WTC11 (cell line): ENCODE results near the gene IL9R. TPM values are rescaled to one million over a fixed set of nuclear protein-coding genes. Genes with fewer than 3 reads are reported as not detected.

Experiments used
- ATAC-seq: fragments of 200-7000 bp; cut with Tn5 transposase; 2 replicates; pipeline ENCODE4 v1.10.0; 2021; ENCODE audit warnings: mild to moderate bottlenecking, moderate library complexity
- CTCF ChIA-PET: fragments of 300-600 bp; sonication (Branson Sonifier 250); formaldehyde crosslinking; loops from one replicate; lab custom pipeline; 2021; ENCODE audit warnings: antibody characterized with exemption; lab: Charles Lee
- POLR2A ChIA-PET: fragments of 350-600 bp; sonication (Branson Sonifier 250); formaldehyde crosslinking; loops from one replicate; lab custom pipeline; 2021; ENCODE audit warnings: antibody characterized with exemption; lab: Charles Lee
- DNase-seq: peaks from one replicate; pipeline ENCODE4 v3.0.0; 2021; ENCODE audit warnings: low spot score
- H3K27ac Mint-ChIP-seq: 2 replicates; pipeline ENCODE4 v1.8.0; 2021; ENCODE audit warnings: mixed read lengths
- H3K27me3 Mint-ChIP-seq: 2 replicates; pipeline ENCODE4 v1.8.0; 2021; ENCODE audit warnings: low read depth, mild to moderate bottlenecking, moderate library complexity, mixed read lengths
- H3K36me3 Mint-ChIP-seq: 2 replicates; pipeline ENCODE4 v1.8.0; 2021; ENCODE audit warnings: mixed read lengths
- H3K4me1 Mint-ChIP-seq: 2 replicates; pipeline ENCODE4 v1.8.0; 2022; ENCODE audit warnings: mixed read lengths
- H3K4me3 Mint-ChIP-seq: 2 replicates; pipeline ENCODE4 v1.8.0; 2021; ENCODE audit warnings: mild to moderate bottlenecking, moderate library complexity, mixed read lengths
- H3K9me3 Mint-ChIP-seq: 2 replicates; pipeline ENCODE4 v1.8.0; 2021; ENCODE audit warnings: mixed read lengths
- ATF1 ChIP-seq: sonication (generic); formaldehyde crosslinking; IDR thresholded peaks from 2 replicates; pipeline ENCODE4 v1.8.1; 2023; ENCODE audit warnings: mild to moderate bottlenecking, moderate library complexity, missing genetic modification reagents
- CREB1 ChIP-seq: sonication (generic); formaldehyde crosslinking; IDR thresholded peaks from 2 replicates; pipeline ENCODE4 v1.8.0; 2023; ENCODE audit warnings: mild to moderate bottlenecking, missing genetic modification reagents
- CREM ChIP-seq: sonication (generic); formaldehyde crosslinking; IDR thresholded peaks from 2 replicates; pipeline ENCODE4 v1.8.1; 2022; ENCODE audit warnings: mild to moderate bottlenecking, missing genetic modification reagents, moderate library complexity
- EMX1 ChIP-seq: fragments of 250-450 bp; sonication (Bioruptor Pico); IDR thresholded peaks from 2 replicates; pipeline ENCODE4 v1.8.0; 2021; ENCODE audit warnings: mild to moderate bottlenecking
- GRHL2 ChIP-seq: fragments of 250-450 bp; sonication (Bioruptor Pico); IDR thresholded peaks from 2 replicates; pipeline ENCODE4 v1.8.0; 2022; ENCODE audit warnings: mild to moderate bottlenecking, moderate library complexity; ENCODE audit not compliant: insufficient replicate concordance, severe bottlenecking
- GTF2I ChIP-seq: fragments of 250-450 bp; sonication (Bioruptor Pico); conservative IDR thresholded peaks from 2 replicates; pipeline ENCODE4 v1.4.0; 2021; ENCODE audit warnings: mild to moderate bottlenecking
- JUN ChIP-seq: sonication (generic); formaldehyde crosslinking; IDR thresholded peaks from 2 replicates; pipeline ENCODE4 v1.8.0; 2023; ENCODE audit warnings: mild to moderate bottlenecking, missing genetic modification reagents
- PRRX2 ChIP-seq: fragments of 250-450 bp; sonication (Bioruptor Pico); IDR thresholded peaks from 2 replicates; pipeline ENCODE4 v1.8.0; 2021; ENCODE audit warnings: mild to moderate bottlenecking
- RORB ChIP-seq: fragments of 250-450 bp; sonication (Bioruptor Pico); IDR thresholded peaks from 2 replicates; pipeline ENCODE4 v1.9.0; 2021; ENCODE audit warnings: mild to moderate bottlenecking
- SMAD3 ChIP-seq: sonication (generic); formaldehyde crosslinking; IDR thresholded peaks from 2 replicates; pipeline ENCODE4 v1.8.0; 2022; ENCODE audit warnings: missing genetic modification reagents, mild to moderate bottlenecking, borderline replicate concordance
- SMAD4 ChIP-seq: sonication (generic); formaldehyde crosslinking; IDR thresholded peaks from 2 replicates; pipeline ENCODE4 v1.8.0; 2022; ENCODE audit warnings: mild to moderate bottlenecking, missing genetic modification reagents
- SP1 ChIP-seq: sonication (generic); formaldehyde crosslinking; conservative IDR thresholded peaks from 2 replicates; pipeline ENCODE4 v1.8.1; 2022; ENCODE audit warnings: missing genetic modification reagents
- TEAD4 ChIP-seq: sonication (generic); formaldehyde crosslinking; IDR thresholded peaks from 2 replicates; pipeline ENCODE4 v1.8.0; 2022; ENCODE audit warnings: mild to moderate bottlenecking, missing genetic modification reagents
- ZNF396 ChIP-seq: fragments of 250-450 bp; sonication (Bioruptor Pico); IDR thresholded peaks from 2 replicates; pipeline ENCODE4 v1.8.0; 2021; ENCODE audit warnings: mild to moderate bottlenecking, moderate library complexity, borderline replicate concordance
- ZNF416 ChIP-seq: fragments of 250-450 bp; sonication (Bioruptor Pico); IDR thresholded peaks from 2 replicates; pipeline ENCODE4 v1.9.0; 2021; ENCODE audit warnings: mild to moderate bottlenecking, inconsistent platforms
- ZNF671 ChIP-seq: fragments of 250-450 bp; sonication (Bioruptor Pico); IDR thresholded peaks from 2 replicates; pipeline ENCODE4 v1.8.0; 2021; ENCODE audit warnings: mild to moderate bottlenecking
- total RNA-seq: library from RNA; stranded (reverse); gene quantifications from 3 replicates; pipeline ENCODE4 v1.2.3, GENCODE V29; 2021
- TF ChIP-seq, protein P1 (sequence below): sonication (generic); formaldehyde crosslinking; IDR thresholded peaks from 2 replicates; pipeline ENCODE4 v1.8.0; 2022; ENCODE audit warnings: mild to moderate bottlenecking, missing genetic modification reagents
- TF ChIP-seq, protein P2 (sequence below): fragments of 250-450 bp; sonication (Bioruptor Pico); IDR thresholded peaks from 2 replicates; pipeline ENCODE4 v1.9.0; 2021; ENCODE audit warnings: mild to moderate bottlenecking
- TF ChIP-seq, protein P3 (sequence below): sonication (generic); formaldehyde crosslinking; IDR thresholded peaks from 2 replicates; pipeline ENCODE4 v1.8.0; 2023; ENCODE audit warnings: missing genetic modification reagents
- TF ChIP-seq, protein P4 (sequence below): fragments of 250-450 bp; sonication (Bioruptor Pico); IDR thresholded peaks from 2 replicates; pipeline ENCODE4 v2.1.2; 2022; ENCODE audit warnings: mild to moderate bottlenecking, moderate library complexity
- TF ChIP-seq, protein P5 (sequence below): fragments of 250-450 bp; sonication (Bioruptor Pico); IDR thresholded peaks from 2 replicates; pipeline ENCODE4 v1.9.0; 2021; ENCODE audit warnings: moderate library complexity, mild to moderate bottlenecking, inconsistent platforms, borderline replicate concordance
- TF ChIP-seq, protein P6 (sequence below): fragments of 250-450 bp; sonication (Bioruptor Pico); IDR thresholded peaks from 2 replicates; pipeline ENCODE4 v1.9.0; 2021; ENCODE audit warnings: mild to moderate bottlenecking
- TF ChIP-seq, protein P7 (sequence below): fragments of 250-450 bp; sonication (Bioruptor Pico); IDR thresholded peaks from 2 replicates; pipeline ENCODE4 v1.8.0; 2021; ENCODE audit warnings: mild to moderate bottlenecking
- TF ChIP-seq, protein P8 (sequence below): sonication (generic); formaldehyde crosslinking; IDR thresholded peaks from 2 replicates; pipeline ENCODE4 v1.8.0; 2022; ENCODE audit warnings: mild to moderate bottlenecking, missing genetic modification reagents
- TF ChIP-seq, protein P9 (sequence below): fragments of 200-600 bp; IDR thresholded peaks from 2 replicates; pipeline ENCODE4 v1.8.0; 2022; ENCODE audit warnings: antibody characterized with exemption

IL9R gene
- total RNA-seq, 1 experiment from 2014 or later = 1.3 TPM

DNA sequence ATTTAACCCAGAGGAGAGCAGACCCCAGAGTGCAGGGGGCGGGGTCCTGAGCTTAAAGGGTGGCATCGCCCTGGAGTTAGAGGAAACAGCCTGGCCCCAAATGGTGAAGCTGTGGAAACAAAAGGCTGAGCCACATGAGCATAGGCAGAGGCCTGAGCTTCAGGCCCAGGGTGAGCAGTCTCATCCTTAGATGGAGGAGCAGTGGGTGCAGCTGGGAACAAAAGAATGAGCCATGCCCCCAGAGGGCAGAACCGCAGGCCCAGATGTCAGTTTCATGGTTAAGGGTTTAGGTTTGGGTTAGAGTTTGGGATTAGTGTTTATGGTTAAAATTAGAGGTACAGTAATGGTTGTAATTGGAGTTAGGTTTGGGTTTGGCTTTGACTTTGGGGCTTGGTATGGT lies 44.4 kb upstream of the IL9R start:
- ChIA-PET POLR2A (no interaction called here), CTCF (no interaction called here)
- Mint-ChIP-seq H3K27ac (no peak overlapping the region), H3K27me3 (no peaks in the 10 kb centered on the region), H3K4me3 (no peak overlapping the region), H3K9me3 (peaks cover 13% of the 10 kb centered on the region), H3K36me3 (peaks cover 17% of the 10 kb centered on the region), H3K4me1 (peaks cover 12% of the 10 kb centered on the region)
- TF ChIP-seq, protein P1, sequence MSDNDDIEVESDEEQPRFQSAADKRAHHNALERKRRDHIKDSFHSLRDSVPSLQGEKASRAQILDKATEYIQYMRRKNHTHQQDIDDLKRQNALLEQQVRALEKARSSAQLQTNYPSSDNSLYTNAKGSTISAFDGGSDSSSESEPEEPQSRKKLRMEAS (CRISPR knock-in tag) = no peak
- TF ChIP-seq TEAD4 (CRISPR knock-in tag) (no peak), CREB1 (CRISPR knock-in tag) (no peak), SP1 (CRISPR knock-in tag) (no peak), ZNF396 (CRISPR knock-in tag) (no peak), RORB (CRISPR knock-in tag) (no peak), SMAD3 (no peak), GTF2I (CRISPR knock-in tag) (no peak)
- TF ChIP-seq, protein P2, sequence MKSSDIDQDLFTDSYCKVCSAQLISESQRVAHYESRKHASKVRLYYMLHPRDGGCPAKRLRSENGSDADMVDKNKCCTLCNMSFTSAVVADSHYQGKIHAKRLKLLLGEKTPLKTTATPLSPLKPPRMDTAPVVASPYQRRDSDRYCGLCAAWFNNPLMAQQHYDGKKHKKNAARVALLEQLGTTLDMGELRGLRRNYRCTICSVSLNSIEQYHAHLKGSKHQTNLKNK (CRISPR knock-in tag) = no peak
- TF ChIP-seq, protein P3, sequence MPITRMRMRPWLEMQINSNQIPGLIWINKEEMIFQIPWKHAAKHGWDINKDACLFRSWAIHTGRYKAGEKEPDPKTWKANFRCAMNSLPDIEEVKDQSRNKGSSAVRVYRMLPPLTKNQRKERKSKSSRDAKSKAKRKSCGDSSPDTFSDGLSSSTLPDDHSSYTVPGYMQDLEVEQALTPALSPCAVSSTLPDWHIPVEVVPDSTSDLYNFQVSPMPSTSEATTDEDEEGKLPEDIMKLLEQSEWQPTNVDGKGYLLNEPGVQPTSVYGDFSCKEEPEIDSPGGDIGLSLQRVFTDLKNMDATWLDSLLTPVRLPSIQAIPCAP = no peak
- TF ChIP-seq, protein P4, sequence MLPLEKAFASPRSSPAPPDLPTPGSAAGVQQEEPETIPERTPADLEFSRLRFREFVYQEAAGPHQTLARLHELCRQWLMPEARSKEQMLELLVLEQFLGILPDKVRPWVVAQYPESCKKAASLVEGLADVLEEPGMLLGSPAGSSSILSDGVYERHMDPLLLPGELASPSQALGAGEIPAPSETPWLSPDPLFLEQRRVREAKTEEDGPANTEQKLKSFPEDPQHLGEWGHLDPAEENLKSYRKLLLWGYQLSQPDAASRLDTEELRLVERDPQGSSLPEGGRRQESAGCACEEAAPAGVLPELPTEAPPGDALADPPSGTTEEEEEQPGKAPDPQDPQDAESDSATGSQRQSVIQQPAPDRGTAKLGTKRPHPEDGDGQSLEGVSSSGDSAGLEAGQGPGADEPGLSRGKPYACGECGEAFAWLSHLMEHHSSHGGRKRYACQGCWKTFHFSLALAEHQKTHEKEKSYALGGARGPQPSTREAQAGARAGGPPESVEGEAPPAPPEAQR (CRISPR knock-in tag) = no peak
- ATAC-seq (no peak), DNase-seq (no peak)

DNA sequence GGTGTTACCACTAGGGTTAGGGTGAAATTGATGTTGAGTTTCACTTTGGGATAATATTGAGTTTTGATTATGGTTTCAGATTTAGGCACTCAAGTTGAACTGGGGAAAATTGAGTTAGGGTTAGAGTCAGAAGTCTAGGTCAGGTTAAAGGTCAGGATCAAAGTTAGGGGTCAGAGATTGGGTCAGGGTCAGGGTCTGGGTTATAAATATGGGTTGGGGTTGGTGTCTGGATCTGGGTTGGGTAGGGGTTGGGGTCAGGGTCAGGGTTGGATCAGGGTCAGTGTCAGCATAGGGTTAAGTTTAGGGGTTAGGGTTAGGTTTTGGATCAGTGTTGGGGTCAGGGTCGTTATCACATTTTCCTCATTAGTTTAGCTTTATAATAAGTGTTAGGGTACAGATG lies 42.7 kb upstream of the IL9R start:
- POLR2A ChIA-PET = no interaction called here
- peaks cover 17% of the 10 kb centered on the region for H3K4me1 Mint-ChIP-seq
- ATAC-seq = no peak
- peaks cover 21% of the 10 kb centered on the region for H3K36me3 Mint-ChIP-seq
- CTCF ChIA-PET = no interaction called here
- peaks cover 13% of the 10 kb centered on the region for H3K9me3 Mint-ChIP-seq
- H3K27me3 Mint-ChIP-seq = no peaks in the 10 kb centered on the region
- H3K4me3 Mint-ChIP-seq = no peak overlapping the region
- DNase-seq = no peak
- H3K27ac Mint-ChIP-seq = no peak overlapping the region
- TF ChIP-seq CREM = no peak
- TF ChIP-seq, protein P5, sequence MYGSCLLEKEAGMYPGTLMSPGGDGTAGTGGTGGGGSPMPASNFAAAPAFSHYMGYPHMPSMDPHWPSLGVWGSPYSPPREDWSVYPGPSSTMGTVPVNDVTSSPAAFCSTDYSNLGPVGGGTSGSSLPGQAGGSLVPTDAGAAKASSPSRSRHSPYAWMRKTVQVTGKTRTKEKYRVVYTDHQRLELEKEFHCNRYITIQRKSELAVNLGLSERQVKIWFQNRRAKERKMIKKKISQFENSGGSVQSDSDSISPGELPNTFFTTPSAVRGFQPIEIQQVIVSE (CRISPR knock-in tag) = no peak
- TF ChIP-seq ZNF671 = no peak
- no peak for TF ChIP-seq GRHL2 (CRISPR knock-in tag)
- TF ChIP-seq EMX1 (CRISPR knock-in tag) = no peak
- TF ChIP-seq SMAD4 (CRISPR knock-in tag) = no peak
- TF ChIP-seq, protein P6, sequence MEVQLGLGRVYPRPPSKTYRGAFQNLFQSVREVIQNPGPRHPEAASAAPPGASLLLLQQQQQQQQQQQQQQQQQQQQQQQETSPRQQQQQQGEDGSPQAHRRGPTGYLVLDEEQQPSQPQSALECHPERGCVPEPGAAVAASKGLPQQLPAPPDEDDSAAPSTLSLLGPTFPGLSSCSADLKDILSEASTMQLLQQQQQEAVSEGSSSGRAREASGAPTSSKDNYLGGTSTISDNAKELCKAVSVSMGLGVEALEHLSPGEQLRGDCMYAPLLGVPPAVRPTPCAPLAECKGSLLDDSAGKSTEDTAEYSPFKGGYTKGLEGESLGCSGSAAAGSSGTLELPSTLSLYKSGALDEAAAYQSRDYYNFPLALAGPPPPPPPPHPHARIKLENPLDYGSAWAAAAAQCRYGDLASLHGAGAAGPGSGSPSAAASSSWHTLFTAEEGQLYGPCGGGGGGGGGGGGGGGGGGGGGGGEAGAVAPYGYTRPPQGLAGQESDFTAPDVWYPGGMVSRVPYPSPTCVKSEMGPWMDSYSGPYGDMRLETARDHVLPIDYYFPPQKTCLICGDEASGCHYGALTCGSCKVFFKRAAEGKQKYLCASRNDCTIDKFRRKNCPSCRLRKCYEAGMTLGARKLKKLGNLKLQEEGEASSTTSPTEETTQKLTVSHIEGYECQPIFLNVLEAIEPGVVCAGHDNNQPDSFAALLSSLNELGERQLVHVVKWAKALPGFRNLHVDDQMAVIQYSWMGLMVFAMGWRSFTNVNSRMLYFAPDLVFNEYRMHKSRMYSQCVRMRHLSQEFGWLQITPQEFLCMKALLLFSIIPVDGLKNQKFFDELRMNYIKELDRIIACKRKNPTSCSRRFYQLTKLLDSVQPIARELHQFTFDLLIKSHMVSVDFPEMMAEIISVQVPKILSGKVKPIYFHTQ = no peak
- TF ChIP-seq ATF1 (CRISPR knock-in tag) = no peak
- TF ChIP-seq, protein P7, sequence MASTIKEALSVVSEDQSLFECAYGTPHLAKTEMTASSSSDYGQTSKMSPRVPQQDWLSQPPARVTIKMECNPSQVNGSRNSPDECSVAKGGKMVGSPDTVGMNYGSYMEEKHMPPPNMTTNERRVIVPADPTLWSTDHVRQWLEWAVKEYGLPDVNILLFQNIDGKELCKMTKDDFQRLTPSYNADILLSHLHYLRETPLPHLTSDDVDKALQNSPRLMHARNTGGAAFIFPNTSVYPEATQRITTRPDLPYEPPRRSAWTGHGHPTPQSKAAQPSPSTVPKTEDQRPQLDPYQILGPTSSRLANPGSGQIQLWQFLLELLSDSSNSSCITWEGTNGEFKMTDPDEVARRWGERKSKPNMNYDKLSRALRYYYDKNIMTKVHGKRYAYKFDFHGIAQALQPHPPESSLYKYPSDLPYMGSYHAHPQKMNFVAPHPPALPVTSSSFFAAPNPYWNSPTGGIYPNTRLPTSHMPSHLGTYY (CRISPR knock-in tag) = no peak
- no peak for TF ChIP-seq PRRX2 (CRISPR knock-in tag)
- TF ChIP-seq, protein P1 (CRISPR knock-in tag) = no peak
- TF ChIP-seq, protein P8, sequence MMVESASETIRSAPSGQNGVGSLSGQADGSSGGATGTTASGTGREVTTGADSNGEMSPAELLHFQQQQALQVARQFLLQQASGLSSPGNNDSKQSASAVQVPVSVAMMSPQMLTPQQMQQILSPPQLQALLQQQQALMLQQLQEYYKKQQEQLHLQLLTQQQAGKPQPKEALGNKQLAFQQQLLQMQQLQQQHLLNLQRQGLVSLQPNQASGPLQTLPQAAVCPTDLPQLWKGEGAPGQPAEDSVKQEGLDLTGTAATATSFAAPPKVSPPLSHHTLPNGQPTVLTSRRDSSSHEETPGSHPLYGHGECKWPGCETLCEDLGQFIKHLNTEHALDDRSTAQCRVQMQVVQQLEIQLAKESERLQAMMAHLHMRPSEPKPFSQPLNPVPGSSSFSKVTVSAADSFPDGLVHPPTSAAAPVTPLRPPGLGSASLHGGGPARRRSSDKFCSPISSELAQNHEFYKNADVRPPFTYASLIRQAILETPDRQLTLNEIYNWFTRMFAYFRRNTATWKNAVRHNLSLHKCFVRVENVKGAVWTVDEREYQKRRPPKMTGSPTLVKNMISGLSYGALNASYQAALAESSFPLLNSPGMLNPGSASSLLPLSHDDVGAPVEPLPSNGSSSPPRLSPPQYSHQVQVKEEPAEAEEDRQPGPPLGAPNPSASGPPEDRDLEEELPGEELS (CRISPR knock-in tag) = no peak
- no peak for TF ChIP-seq ZNF416 (CRISPR knock-in tag)
- TF ChIP-seq, protein P9, sequence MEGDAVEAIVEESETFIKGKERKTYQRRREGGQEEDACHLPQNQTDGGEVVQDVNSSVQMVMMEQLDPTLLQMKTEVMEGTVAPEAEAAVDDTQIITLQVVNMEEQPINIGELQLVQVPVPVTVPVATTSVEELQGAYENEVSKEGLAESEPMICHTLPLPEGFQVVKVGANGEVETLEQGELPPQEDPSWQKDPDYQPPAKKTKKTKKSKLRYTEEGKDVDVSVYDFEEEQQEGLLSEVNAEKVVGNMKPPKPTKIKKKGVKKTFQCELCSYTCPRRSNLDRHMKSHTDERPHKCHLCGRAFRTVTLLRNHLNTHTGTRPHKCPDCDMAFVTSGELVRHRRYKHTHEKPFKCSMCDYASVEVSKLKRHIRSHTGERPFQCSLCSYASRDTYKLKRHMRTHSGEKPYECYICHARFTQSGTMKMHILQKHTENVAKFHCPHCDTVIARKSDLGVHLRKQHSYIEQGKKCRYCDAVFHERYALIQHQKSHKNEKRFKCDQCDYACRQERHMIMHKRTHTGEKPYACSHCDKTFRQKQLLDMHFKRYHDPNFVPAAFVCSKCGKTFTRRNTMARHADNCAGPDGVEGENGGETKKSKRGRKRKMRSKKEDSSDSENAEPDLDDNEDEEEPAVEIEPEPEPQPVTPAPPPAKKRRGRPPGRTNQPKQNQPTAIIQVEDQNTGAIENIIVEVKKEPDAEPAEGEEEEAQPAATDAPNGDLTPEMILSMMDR = no peak
- TF ChIP-seq JUN (CRISPR knock-in tag) = no peak
